H1 (cell line): ENCODE results near the gene UNK. TPM values are rescaled to one million over a fixed set of nuclear protein-coding genes. Genes with fewer than 3 reads are reported as not detected.

ENCODE experiments used
- CHD7 ChIP-seq: fragments of 300-600 bp; sonication (generic); IDR thresholded peaks from 2 replicates; pipeline ENCODE4 v1.7.1; 2012; ENCODE audit warnings: low read length, moderate library complexity, mild to moderate bottlenecking, inconsistent platforms; ENCODE audit not compliant: insufficient replicate concordance
- polyA plus RNA-seq, 7 experiments: library from polyadenylated mRNA; depleted of rRNA in 3 of 7; stranded (reverse) in 5 of 7; unstranded in 2 of 7; fragments of >200 nt in 5 of 7; fragments of 200-250 nt in 2 of 7; gene quantifications; 1 replicate in 5 of 7; 2 replicates in 1 of 7; 4 replicates in 1 of 7; pipeline versions ENCODE4 v1.2.1 to v1.2.3, GENCODE V29; 2011 to 2013; ENCODE audit warnings: missing spikeins in 2 of 7, mixed read lengths in 2 of 7
- total RNA-seq: library from RNA; stranded (reverse); fragmentation: NEBNext Ultra II Directional; extraction: Animal tissue kit (Norgen Biotek cat#: 25700); gene quantifications from 2 replicates; pipeline ENCODE4 v1.2.1, GENCODE V29; 2021

Gene UNK
- total and polyA plus RNA-seq, 2 of the 8 experiments (the other 6 are each of a cell fraction or from before 2014, with no cell fraction given): 24.2 to 33.3 TPM

GRCh38 chr17:75849724-75850123, 65.1 kb downstream of the UNK start (continued):
- TF ChIP-seq CHD7: no peak
